ENCODE data around the gene SPRY1.
A peak's percentile ranks its signal among the peaks of the same experiment; 100 is the strongest.

The SPRY1 gene

DNA sequence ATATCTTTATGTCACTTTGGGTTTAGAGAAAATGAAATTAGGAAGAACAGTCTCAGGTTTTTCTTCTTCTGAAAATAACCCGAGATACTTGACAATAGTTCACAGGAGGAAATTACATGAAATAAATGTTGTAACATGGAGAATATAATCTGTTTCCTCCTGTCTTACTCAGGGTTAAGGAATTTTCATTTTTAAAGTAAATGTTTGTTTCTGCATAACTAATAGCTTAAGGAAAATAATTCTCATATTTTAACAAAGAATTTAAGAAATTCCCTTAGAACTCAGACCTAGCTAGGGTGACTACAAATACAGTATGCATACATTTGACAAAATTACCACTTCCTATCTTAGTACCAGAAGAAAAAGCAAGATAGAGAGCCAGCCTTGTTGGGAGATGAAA is 17.2 kb upstream of the SPRY1 start:
- no peak for DNase-seq (ENCODE audit: low read depth)

DNA sequence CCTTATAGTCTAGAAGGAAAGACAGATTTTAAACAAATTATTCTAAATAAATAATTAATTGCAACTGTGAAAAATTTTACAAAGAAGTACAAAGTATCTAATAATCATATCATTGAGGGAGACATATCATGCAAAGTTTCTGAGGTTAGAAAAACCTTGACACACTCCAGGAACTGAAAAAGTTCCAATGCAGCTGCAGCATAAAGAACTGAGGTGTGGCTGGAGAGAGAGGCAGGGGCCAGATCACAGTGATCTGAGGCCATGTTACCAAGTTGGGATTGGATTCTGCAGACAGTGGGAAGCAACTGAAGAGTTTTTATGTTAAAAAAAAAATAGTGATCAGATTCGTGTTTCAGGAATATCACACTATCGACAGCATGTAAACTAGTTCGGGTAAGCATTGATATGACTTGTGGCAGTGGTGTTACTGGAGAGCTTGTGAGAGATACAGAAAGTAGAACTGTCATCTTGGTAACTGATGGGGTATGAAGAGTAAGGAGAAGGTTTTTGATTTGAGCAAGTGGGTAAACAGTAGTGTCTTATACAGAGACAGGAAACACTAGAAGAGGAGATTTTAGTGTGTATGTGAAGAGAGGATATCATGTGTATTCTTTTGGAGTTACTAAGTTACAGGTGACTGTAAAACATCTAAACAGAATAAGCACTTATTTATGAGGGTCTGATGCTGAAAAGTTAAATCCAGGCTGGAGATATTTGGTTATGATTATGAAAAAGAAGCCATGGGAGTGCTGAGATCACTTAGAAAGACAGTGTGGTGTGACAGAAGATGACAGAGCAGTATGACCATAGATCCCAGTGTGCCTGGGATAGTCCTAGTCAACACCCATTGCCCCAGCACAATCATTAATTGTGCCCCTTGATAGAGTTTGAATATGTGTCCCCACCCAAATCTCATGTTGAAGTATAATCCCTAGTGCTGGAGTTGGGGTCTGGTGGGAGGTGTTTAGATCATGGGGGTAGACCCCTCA is 15.6 kb upstream of the SPRY1 start:
- no peak for DNase-seq (ENCODE audit: low read depth)

DNA sequence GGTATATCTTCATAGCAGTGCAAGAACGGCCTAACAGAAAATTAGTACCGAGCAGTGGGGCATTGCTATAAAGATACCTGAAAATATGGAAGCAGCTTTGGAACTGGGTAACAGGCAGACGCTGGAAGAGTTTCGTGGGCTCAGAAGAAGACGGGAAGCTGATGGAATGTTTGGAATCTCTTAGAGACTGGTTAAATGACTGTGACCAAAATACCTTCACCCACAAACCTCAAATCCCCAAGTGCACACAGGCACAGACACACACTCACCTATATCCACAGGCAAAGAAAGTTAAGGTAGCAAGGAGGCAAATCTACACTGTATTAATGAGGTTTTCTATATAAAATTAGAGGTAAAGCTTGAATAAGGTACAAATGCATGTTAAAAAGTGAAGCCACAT is 14.6 kb upstream of the SPRY1 start:
- DNase-seq (ENCODE audit: low read depth) = no peak

DNA sequence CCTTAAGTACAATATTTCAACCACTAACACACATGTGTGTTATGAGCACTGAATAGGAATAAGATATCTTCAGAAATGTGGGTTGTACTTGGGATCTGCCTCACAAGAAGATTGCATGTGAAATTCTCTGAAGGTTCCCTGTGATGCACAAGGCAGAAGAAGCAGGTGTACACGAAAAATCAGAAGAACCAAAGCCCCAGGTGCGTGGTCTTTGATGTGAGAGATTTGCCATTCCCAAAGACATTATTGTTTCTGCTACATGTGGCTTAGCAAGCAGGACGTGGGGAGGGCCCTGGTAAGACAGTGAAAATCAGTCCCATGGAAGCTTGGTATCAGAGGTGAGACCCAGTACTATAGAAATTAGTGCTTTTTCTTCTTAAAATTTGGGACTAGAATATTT is 13.0 kb upstream of the SPRY1 start:
- no peak for DNase-seq (ENCODE audit: low read depth)

DNA sequence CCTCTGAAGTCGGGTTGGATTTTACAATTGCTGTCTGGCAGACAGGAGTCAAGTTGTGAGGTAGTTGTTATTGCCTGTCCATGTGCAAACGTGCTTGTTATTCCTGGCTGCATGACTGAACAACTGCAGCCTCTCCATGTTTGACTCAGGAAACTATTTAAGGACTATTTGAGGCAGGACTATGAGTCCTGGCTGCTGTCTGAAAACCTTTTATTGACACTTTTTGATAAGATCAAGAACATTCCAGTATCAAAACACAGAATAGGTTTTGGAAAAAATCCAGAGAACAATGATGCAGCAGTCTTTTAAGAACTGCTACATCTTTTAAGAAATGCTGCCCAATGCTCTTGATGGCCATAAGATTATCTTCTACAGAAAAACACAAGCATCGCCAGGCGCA is 10.0 kb upstream of the SPRY1 start:
- DNase-seq (ENCODE audit: low read depth) = no peak

DNA sequence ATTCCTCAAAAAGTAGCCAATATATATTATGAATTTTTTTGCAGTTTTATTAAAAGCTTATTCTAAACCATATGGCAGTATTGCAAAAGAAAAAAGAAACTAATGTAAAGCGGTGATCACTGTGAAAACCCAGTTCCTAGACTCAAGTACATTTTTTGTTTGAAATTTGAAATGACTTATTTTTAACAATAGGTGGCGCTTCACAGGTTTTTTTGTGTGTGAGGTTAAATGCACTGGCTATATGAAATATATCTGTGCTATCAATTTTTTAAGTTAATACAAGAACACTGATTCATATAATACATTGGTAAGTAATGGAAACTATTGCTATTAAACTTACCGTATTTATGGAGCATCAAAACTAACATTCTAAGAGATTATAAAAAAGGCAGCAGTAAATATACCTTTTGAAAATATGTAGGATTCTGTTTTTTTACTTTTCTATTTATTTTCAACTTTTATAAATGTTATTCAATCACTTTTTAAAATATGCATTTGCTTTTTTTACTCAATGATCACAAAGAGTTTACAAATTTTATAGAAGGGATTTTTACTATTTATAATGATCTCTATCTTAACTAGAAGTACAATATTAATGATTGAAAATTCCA is 5.6 kb upstream of the SPRY1 start:
- no peak for DNase-seq (ENCODE audit: low read depth)

DNA sequence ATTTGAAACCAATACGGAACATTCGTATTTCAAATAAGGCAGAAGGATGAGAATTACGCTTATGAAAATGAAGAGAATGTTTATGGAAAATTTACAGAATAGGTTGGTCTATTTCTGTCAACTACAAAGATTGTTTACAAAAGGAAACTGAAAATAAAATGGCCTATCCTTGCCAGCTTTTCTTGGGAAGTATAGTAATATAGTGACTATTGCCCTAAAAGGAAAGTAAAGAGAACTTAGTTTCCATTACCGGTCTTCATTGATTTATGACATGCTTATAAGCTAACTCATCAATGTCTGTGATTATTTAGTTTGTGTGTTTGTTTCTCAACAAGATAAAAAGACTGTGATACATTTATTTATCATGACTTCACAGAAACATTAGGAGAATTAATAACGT is 2.9 kb upstream of the SPRY1 start:
- no peak for DNase-seq (ENCODE audit: low read depth)

DNA sequence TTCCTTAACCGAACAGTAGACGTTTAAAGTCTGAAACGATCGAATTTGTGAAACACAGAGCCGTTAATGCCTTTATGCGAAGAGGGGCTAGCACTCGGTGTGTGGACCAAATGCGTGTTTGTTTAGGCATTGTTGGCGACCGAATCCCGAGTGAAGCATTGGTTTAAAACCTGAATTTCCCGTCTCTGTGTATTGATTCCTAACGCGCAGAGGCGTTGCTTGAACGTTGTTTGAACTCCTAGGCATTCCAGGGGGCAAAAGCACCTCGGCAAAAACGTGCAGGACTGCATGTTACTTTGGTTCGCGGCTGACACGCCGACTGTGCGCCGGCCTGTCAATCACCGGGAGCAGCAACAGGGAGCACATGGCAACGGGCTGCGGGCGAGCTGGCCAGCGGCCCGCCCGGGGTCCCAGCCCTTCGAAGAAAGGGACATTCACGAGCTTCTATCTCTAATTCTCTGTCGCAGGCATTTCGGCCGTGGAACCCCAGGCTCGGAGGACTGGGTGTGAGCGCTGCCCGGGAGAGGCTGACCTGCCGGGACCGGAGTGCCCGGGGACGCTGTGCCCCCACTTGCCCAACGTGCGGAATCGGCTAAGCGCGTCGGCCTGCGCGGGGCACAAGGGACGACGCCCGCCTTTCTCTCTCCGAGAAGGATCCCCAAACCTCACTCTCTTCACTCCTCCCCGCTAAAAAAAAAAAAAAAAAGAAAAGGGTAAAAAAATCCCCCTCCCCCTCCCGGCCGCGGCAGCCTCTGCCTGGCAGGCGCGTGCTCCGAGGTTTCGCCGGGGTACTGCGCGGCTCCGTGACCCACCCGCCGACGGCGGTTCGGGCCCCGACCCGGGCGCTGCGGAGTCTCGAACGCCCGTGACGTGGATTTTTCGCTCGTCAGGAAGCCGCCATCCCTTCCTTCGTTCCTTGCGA is 810 bp downstream of the SPRY1 start:
- no peak for DNase-seq (ENCODE audit: low read depth)

DNA sequence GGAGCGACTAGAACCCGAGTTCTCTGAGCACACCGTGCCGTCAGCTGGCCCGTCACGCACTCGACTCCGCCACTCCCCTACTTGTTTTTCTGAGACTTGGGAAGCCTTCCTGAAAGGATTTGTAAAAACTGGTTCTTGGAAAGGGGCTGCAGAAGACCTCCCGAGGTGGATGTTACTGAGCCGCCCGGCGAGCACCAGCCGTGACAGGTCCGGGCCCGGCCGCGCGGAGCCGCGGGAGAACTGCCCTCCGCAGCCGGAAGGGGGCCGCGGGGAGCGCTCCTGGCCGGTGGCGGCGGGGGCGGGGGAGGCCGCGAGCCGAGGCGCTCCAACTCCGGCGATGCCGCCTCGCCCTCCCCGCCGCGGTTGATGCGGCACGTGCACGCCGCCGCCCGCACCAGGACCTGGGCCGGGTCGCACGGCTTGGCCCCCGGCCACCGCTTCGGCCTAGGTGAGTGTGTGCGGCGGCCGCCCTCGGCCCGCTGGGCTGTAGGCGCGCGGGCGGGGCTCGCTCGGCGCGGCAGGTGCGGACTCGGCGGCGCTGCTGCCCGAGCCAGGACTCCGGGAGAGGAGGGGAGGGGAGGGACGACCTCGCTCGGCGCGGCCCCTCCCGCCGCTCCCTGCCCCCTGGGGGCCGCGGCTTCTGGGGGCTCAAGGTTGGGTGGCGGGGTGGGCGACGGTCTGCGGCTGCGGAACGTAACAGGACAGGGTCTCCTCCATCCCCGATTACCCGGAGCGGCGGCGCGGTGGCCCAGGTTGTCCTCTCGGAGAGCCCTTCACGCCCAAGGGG is 1.7 kb downstream of the SPRY1 start:
- peak; percentile 33 for DNase-seq (ENCODE audit: low read depth)

DNA sequence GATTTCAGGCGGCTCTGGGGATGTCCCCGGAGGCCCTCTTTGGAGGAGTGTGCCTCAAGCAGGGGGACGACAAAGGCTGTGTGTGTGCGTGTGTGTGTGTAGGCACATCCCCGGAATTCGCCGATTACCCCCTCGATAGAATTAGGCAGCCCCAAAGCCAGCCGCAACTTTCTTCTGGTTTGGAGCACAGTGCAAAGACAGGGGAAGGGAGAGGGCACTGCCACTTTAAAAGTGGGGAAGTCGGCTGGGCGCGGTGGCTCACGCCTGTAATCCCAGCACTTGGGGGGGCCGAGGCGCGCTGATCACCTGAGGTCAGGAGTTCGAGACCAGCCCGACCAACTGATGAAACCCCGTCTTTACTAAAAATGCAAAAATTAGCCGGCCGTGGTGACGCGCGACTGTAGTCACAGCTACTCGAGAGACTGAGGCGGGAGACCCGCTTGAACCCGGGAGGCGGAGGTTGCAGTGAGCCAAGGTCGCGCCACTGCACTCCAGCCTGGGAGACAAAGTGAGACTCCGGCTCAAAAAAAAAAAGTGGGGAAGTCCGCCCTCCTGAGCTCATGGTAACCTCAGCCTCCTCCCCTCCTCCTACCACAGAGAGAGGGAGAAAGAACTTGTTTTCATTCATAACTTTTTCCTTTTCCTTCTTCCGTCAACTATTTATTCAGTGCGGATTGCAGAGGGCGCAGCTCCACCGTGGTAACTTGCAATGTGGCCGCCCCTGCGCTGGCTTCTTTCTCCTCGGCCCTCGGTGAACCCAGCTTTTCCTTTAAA is 2.4 kb downstream of the SPRY1 start:
- DNase-seq (ENCODE audit: low read depth) = peak; percentile 17

DNA sequence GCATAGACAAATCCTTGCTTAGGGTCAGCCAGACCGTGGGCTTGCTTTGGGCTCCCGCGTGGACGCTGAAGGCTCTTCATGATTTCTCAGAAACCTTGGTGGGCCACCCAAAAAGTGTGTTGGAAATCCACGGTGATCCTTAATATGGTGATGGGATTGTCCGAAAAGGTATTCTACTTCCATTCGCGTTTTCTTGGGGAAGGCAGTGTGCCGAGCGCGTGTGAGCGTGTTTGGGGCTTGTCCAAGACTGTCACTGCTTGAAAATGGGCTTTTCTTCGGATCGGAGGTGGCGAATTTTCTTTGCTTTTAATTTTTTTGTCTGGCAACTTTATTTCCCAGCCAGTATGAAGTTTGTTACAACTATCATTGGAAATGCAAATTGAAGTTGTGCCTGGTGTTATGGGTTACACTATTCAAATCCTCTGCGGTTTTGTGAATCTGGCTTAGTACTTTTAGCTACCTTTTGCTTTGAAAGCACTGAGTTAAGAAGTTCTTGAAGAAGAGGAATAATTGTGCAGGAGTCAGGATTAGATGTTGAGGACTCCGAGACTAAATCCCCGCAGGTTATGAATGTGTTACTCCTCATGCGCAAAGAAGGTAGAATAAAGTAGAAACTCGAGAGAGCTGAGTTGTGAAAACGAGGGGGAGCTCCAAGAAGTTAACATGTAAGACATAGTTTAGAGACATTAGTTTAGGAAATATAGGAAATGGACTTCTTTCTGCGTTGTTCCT is 3.2 kb downstream of the SPRY1 start:
- no peak for DNase-seq (ENCODE audit: low read depth)

DNA sequence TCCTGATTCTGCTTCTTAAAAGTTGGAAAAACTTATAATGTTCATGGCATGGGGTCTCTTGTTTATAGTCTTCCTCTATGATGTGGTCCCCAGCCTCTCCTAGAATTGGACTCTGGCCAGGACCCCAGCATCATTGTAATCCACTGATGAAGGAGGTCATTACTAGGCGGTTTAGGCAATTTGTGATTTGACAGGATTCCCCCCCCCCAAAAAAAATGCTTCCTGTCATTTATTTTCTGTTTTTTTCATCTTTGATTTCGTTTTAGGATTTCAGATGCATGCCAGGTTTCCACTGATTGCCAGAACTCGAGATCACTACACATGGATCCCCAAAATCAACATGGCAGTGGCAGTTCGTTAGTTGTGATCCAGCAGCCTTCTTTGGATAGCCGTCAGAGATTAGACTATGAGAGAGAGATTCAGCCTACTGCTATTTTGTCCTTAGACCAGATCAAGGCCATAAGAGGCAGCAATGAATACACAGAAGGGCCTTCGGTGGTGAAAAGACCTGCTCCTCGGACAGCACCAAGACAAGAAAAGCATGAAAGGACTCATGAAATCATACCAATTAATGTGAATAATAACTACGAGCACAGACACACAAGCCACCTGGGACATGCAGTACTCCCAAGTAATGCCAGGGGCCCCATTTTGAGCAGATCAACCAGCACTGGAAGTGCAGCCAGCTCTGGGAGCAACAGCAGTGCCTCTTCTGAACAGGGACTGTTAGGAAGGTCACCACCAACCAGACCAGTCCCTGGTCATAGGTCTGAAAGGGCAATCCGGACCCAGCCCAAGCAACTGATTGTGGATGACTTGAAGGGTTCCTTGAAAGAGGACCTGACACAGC is 4.9 kb downstream of the SPRY1 start:
- no peak for DNase-seq (ENCODE audit: low read depth)

DNA sequence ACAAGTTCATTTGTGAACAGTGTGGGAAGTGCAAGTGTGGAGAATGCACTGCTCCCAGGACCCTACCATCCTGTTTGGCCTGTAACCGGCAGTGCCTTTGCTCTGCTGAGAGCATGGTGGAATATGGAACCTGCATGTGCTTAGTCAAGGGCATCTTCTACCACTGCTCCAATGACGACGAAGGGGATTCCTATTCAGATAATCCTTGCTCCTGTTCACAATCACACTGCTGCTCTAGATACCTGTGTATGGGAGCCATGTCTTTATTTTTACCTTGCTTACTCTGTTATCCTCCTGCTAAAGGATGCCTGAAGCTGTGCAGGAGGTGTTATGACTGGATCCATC is 5.5 kb downstream of the SPRY1 start:
- DNase-seq (ENCODE audit: low read depth) = no peak

DNA sequence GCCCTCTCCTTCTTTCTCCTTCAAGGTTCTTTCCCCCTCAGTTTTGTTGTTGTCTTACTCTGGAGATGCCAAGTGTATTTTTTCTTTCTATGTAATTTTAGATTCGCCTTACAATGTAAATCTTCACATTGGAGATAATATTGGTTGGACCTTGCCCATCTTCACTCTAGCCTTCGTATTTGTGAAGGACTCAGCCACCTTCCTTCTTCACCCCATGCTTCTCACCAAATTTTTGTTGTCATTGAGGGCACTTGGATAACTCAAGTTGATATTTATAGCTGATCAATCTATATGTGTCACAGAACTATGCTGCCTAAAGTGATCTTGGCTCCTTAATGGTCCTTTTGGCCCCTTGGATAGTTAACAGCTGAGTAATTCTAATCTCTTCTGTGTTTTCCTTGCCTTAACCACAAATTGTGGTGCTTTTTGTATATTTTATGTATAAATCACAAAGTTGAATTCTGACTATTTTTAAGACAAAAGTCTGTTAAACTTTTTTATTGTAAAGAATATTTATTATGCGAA is 6.5 kb downstream of the SPRY1 start:
- DNase-seq (ENCODE audit: low read depth) = no peak

DNA sequence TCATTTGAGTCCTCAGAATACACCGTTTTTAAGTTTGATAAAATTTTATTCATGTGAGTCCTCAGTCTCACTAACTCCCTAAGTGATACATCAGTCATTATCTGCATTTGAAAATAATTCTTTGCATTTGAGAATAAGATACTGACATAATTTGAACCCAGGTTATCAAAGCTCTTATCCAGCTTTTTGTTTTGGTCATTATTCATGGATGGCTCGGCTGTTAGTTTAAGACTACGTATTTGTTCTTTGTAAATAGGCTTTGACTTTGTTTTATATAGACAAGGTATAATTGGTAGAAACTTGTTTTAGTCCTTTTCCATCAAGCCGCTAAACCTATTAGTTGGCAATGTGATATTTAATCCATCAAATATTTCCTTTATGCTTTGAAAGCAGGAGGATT is 7.9 kb downstream of the SPRY1 start:
- DNase-seq (ENCODE audit: low read depth) = no peak

DNA sequence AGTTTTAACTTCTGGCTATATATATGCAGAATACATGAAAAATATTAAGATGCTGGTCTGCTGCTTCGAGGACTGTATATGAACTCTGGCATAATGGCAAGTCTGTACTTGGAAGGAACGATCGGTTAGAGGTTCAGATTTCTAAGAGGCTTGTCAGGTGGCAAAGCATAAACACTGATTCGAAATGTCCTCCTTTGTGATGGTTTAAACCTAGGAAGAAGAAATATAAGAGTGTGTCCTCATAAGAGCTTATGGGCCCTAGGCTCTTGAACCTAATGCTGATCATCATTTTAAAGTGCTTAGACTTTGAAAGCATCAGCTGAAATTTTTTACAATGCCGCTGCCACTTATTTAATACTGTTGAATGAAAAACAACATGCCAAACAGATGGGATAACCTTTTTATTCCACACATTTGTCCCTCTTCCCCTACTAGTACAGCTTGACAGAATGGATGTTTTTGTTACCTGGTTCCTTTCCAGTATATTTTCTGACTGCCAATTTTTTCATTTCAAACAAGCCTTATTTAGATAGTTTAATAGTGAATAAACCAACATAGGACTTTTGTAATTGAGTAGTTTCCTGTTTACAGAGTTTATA is 8.8 kb downstream of the SPRY1 start:
- DNase-seq (ENCODE audit: low read depth) = no peak

DNA sequence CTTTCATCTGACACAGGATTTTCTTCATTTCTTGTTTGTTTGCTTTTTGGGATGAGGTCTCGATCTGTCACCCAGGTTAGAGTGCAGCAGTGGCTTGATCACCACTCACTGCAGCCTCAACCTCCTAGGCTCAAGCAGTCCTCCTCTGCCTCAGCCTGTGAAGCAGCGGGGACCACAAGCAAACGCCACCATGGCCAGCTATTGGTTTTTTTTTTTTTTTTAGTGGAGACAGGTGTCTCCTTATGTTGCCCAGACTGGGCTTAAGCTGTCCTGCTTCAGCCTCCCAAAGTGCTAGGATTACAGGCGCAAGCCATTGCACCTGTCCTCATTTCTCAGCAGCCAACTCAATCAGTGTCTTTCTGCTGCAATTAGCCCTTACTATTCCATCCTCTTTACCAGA is 10.3 kb downstream of the SPRY1 start:
- no peak for DNase-seq (ENCODE audit: low read depth)

DNA sequence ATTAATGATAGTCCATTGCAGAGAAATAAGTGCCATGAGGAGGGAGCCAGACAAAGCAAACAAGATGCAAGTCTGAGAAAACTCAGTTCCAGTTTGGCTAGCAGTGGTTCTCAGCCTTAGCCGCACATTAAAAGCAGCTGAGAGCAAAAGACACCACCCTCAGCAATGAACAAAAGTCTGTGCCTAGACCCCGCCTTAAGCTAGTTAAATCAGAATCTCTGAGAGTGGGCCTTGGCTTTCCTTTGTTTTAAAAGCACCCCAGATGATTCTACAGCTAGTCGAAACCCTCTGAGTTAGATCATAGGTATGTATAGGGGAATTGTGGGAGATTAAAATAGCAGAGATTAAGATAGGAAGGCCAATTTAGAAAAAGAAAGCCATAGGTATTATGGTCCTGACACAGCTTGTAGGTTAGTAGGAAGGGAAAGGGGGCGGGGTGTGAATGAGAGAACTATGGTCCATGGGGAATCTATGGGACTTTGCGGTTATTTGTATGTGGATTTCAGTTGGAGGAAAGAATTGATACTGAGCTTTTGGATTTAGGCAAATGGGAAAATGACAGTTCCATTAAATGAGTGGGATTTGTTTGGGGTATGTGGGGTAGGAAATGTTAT is 12.0 kb downstream of the SPRY1 start:
- no peak for DNase-seq (ENCODE audit: low read depth)
